ENCODE measurements around the gene EPC2. TPM values are rescaled to one million over a fixed set of nuclear protein-coding genes. Genes with fewer than 3 reads are reported as not detected.

EPC2 gene
- total and polyA plus RNA-seq, 4 donors: 11.1 to 43.6 (median 27.6) TPM

GRCh38 chr2:148832637-148833036 lies 188.1 kb downstream of the EPC2 start:
- 85 to 87% methylated on average over 7 of the region's 7 CpGs for WGBS, 2 donors
- no peaks in the 10 kb centered on the region for H3K4me1 ChIP-seq (ENCODE audit: control insufficient read depth in 1 of 2, insufficient read depth in 2 of 2, low read length in 2 of 2)
- ATAC-seq (ENCODE audit: low FRiP score): no peak

More at GRCh38 chr2:148832637-148833036, 188.1 kb downstream of the EPC2 start:
- Histone ChIP-seq H3K4me3 (ENCODE audit: low read length in 2 of 2) (no peak overlapping the region), H3K27me3 (ENCODE audit: control insufficient read depth in 1 of 2, insufficient read depth in 2 of 2, low read length in 1 of 2) (no peaks in the 10 kb centered on the region), H3K36me3 (ENCODE audit: control insufficient read depth in 1 of 2, insufficient read depth in 2 of 2, low read length in 1 of 2) (no peaks in the 10 kb centered on the region), H3K27ac (ENCODE audit: low read depth in 1 of 2, low read length in 2 of 2) (no peak overlapping the region), H3K9me3 (ENCODE audit: control insufficient read depth, low read length) (peaks cover under 1% of the 10 kb centered on the region)
- intact Hi-C loops (cut with DNase I): no loop called here
- DNase-seq: no peak

Other genes with a start within 250 kb of the EPC2 start
- 1 to 10 TPM; 2.3 to 3.4 TPM for gene KIF5C, start 230.5 kb downstream of the EPC2 start, total RNA-seq
- gene KIF5C, start 230.5 kb downstream of the EPC2 start, polyA plus RNA-seq: 1 to 10 TPM; 1.5 TPM